ENCODE data around the gene PRAMEF15. TPM values are rescaled to one million over a fixed set of nuclear protein-coding genes. Genes with fewer than 3 reads are reported as not detected.
"Not testable (repeated sequence)": the region's sequence is repeated elsewhere in the genome, so short reads cannot be mapped to it uniquely, and the experiment has no call there.

The PRAMEF15 gene
- not detected for polyA plus RNA-seq (ENCODE audit: insufficient read length in 3 of 3)
- long read RNA-seq, donor 1, result 0 reads
- long read RNA-seq, donor 2, result 0 reads
- long read RNA-seq, donor 3, result 0 reads
- long read RNA-seq, donor 4, result 0 reads
- long read RNA-seq, donor 5, result 0 reads
- long read RNA-seq, donor 6, result 0 reads
- long read RNA-seq, donor 7, result 0 reads
- long read RNA-seq, donor 8, result 0 reads
- long read RNA-seq, donor 9, result 0 reads
- long read RNA-seq, donor 10, result 0 reads
- long read RNA-seq, donor 11, result 0 reads
- long read RNA-seq, donor 12, result 0 reads
- long read RNA-seq, donor 13, result 0 reads
- long read RNA-seq, donor 14, result 0 reads
- long read RNA-seq, donor 15, result 0 reads
- long read RNA-seq, donor 16, result 0 reads

GRCh38 chr1:13315281-13315680, at the start of gene PRAMEF15:
Gene PRAMEF15 (plus strand): TSS chr1:13315581. CDS start chr1:13318408, 2,827 bp downstream.
- DNase-seq, result not testable (repeated sequence)

- DNase-seq, result not testable (repeated sequence)
Observed at GRCh38 chr1:13277016-13277415, 38.4 kb upstream of the PRAMEF15 start.

- DNase-seq, result not testable (repeated sequence)
Observed at GRCh38 chr1:13279617-13280016, 35.8 kb upstream of the PRAMEF15 start.

GRCh38 chr1:13285037-13285436, 30.3 kb upstream of the PRAMEF15 start, which contains the start of gene PRAMEF8:
Gene PRAMEF8 (minus strand): TSS chr1:13285137. CDS start chr1:13284091, 1,046 bp downstream.
- DNase-seq, result not testable (repeated sequence)

- not testable (repeated sequence) for DNase-seq
Observed at GRCh38 chr1:13289030-13289429, 26.4 kb upstream of the PRAMEF15 start.

GRCh38 chr1:13297216-13297931, 18.0 kb upstream of the PRAMEF15 start:
- not testable (repeated sequence) for DNase-seq

GRCh38 chr1:13298699-13299098, 16.7 kb upstream of the PRAMEF15 start:
- DNase-seq, result not testable (repeated sequence)

GRCh38 chr1:13302197-13302596, 13.2 kb upstream of the PRAMEF15 start:
- DNase-seq, result not testable (repeated sequence)

GRCh38 chr1:13303239-13303638, 12.1 kb upstream of the PRAMEF15 start, which contains the start of gene PRAMEF33:
Gene PRAMEF33 (plus strand): TSS chr1:13303539. CDS start chr1:13305955, 2,416 bp downstream.
- DNase-seq, result not testable (repeated sequence)

- DNase-seq, result not testable (repeated sequence)
Observed at GRCh38 chr1:13342496-13342895, 27.1 kb downstream of the PRAMEF15 start.

GRCh38 chr1:13347034-13347433, 31.7 kb downstream of the PRAMEF15 start, which contains the start of gene PRAMEF14:
Gene PRAMEF14 (minus strand): TSS chr1:13347134. CDS start chr1:13345314, 1,820 bp downstream.
- not testable (repeated sequence) for DNase-seq

- DNase-seq, result not testable (repeated sequence)
Observed at GRCh38 chr1:13353476-13353875, 38.1 kb downstream of the PRAMEF15 start.

- not testable (repeated sequence) for DNase-seq
Observed at GRCh38 chr1:13354475-13354874, 39.1 kb downstream of the PRAMEF15 start.

- DNase-seq, result peak; percentile 23
Observed at GRCh38 chr1:13356774-13357173, 41.4 kb downstream of the PRAMEF15 start.

GRCh38 chr1:13362364-13362763, 47.0 kb downstream of the PRAMEF15 start:
- DNase-seq, result not testable (repeated sequence)

- DNase-seq, result not testable (repeated sequence)
Observed at GRCh38 chr1:13364928-13365327, 49.5 kb downstream of the PRAMEF15 start.

- DNase-seq, result not testable (repeated sequence)
Observed at GRCh38 chr1:13366536-13366935, 51.2 kb downstream of the PRAMEF15 start.

GRCh38 chr1:13368544-13368943, 53.2 kb downstream of the PRAMEF15 start:
- not testable (repeated sequence) for DNase-seq
